ENCODE measurements around the gene FSIP1. TPM values are rescaled to one million over a fixed set of nuclear protein-coding genes. Genes with fewer than 3 reads are reported as not detected.

The FSIP1 gene
- total and polyA plus RNA-seq, 9 donors = 0.13 to 6.8 (median 0.79) TPM

- intact Hi-C loops (cut with DNase I) = no loop called here
- H3K27me3 ChIP-seq = no peaks in the 10 kb centered on the region
These were observed 226.8 kb downstream of the FSIP1 start for GRCh38 chr15:39555885-39556284.

GRCh38 chr15:39554746-39555387 lies 227.8 kb downstream of the FSIP1 start:
- no peaks in the 10 kb centered on the region for H3K9me3 ChIP-seq
- intact Hi-C loops (cut with DNase I) = no loop called here
- no peaks in the 10 kb centered on the region for H3K36me3 ChIP-seq
- no peak overlapping the region for H3K4me3 ChIP-seq
- H3K27me3 ChIP-seq = no peaks in the 10 kb centered on the region
- no peak for DNase-seq
- no peak for TF ChIP-seq POLR2A (IDR thresholded peaks at IDR 0.05)
- TF ChIP-seq EP300 (IDR thresholded peaks at IDR 0.05) = no peak
- TF ChIP-seq CTCF (IDR thresholded peaks at IDR 0.05) = no peak
- no peak overlapping the region for H3K27ac ChIP-seq
- peaks cover 9% of the 10 kb centered on the region for H3K4me1 ChIP-seq (ENCODE audit: insufficient read depth)

More at GRCh38 chr15:39555885-39556284, 226.8 kb downstream of the FSIP1 start:
- Histone ChIP-seq H3K4me3 (no peak overlapping the region), H3K9me3 (no peaks in the 10 kb centered on the region), H3K4me1 (ENCODE audit: insufficient read depth) (peaks cover 9% of the 10 kb centered on the region), H3K27ac (no peak overlapping the region), H3K36me3 (no peaks in the 10 kb centered on the region)
- 46 to 59% (median 58%) methylated on average over 4 of the region's 4 CpGs for WGBS, 3 donors
- TF ChIP-seq POLR2A (IDR thresholded peaks at IDR 0.05) (no peak), EP300 (IDR thresholded peaks at IDR 0.05) (no peak), CTCF (IDR thresholded peaks at IDR 0.05) (no peak)
- no peak for DNase-seq

GRCh38 chr15:39553947-39554693 lies 228.5 kb downstream of the FSIP1 start:
- 8 to 21% (median 17%) methylated on average over 2 of the region's 2 CpGs for WGBS, 3 donors
- DNase-seq = no peak
- no peak overlapping the region for H3K4me3 ChIP-seq
- H3K9me3 ChIP-seq = no peaks in the 10 kb centered on the region
- no peaks in the 10 kb centered on the region for H3K27me3 ChIP-seq
- intact Hi-C loops (cut with DNase I) = no loop called here
- TF ChIP-seq EP300 (IDR thresholded peaks at IDR 0.05) (no peak), CTCF (IDR thresholded peaks at IDR 0.05) (no peak)
- H3K36me3 ChIP-seq = no peaks in the 10 kb centered on the region
- peaks cover 9% of the 10 kb centered on the region for H3K4me1 ChIP-seq (ENCODE audit: insufficient read depth)
- H3K27ac ChIP-seq = no peak overlapping the region

GRCh38 chr15:39552556-39552955 lies 230.1 kb downstream of the FSIP1 start:
- intact Hi-C loops (cut with DNase I) = no loop called here
- H3K4me3 ChIP-seq = no peak overlapping the region
- no peak for DNase-seq
- H3K4me1 ChIP-seq (ENCODE audit: insufficient read depth) = peaks cover 9% of the 10 kb centered on the region
- H3K27ac ChIP-seq = no peak overlapping the region
- no peaks in the 10 kb centered on the region for H3K36me3 ChIP-seq
- no peaks in the 10 kb centered on the region for H3K9me3 ChIP-seq
- TF ChIP-seq POLR2A (IDR thresholded peaks at IDR 0.05) (no peak), CTCF (IDR thresholded peaks at IDR 0.05) (no peak), EP300 (IDR thresholded peaks at IDR 0.05) (no peak)
- no peaks in the 10 kb centered on the region for H3K27me3 ChIP-seq
- WGBS, 3 donors = 45 to 49% (median 47%) methylated on average over 2 of the region's 2 CpGs

Measured in ovary (tissue), 9 donors.